Lower leg skin (tissue), 4 donors: ENCODE results near the gene ATP5F1D. TPM values are rescaled to one million over a fixed set of nuclear protein-coding genes. Genes with fewer than 3 reads are reported as not detected.

ENCODE experiments used
- DNase-seq, 2 donors: peaks; one replicate each; pipeline ENCODE4 v3.0.0-alpha.2; 2019; ENCODE audit warnings: low spot score in 2 of 2
- H3K4me3 ChIP-seq: fragments of 200-600 bp; sonication (generic); 2 replicates; pipeline ENCODE4 v1.5.1; 2017; ENCODE audit warnings: mild to moderate bottlenecking, low read depth; ENCODE audit not compliant: poor library complexity, severe bottlenecking
- CTCF ChIP-seq, 3 donors: fragments of 450-650 bp; IDR thresholded peaks; one replicate each; pipeline ENCODE4 v1.5.1; 2016; ENCODE audit warnings: antibody characterized with exemption in 3 of 3, mild to moderate bottlenecking in 3 of 3, moderate library complexity in 2 of 3
- POLR2A ChIP-seq, 2 donors: fragments of 450-650 bp; IDR thresholded peaks; one replicate each; pipeline ENCODE4 v1.6.1; 2016 to 2017; ENCODE audit warnings: antibody characterized with exemption in 2 of 2, mild to moderate bottlenecking in 1 of 2, moderate library complexity in 1 of 2
- WGBS, 2 donors: methylation state at CpG; one replicate each; pipeline ENCODE4 v1.1.5; 2018; 5-methylcytosine and 5-hydroxymethylcytosine counted together
- intact Hi-C: fragments of 100-400 bp; cut with DNase I; formaldehyde crosslinking; loops from one replicate; pipeline ENCODE4 v1.15.0; 2023; ENCODE audit warnings: low total_unique reads
- total RNA-seq, 4 donors: library from RNA; depleted of rRNA; stranded (reverse); fragments of >200 nt; gene quantifications; one replicate each; pipeline ENCODE4 v1.1.0, GENCODE V29; 2016

Gene ATP5F1D
- total RNA-seq, 4 donors from 2014 or later: 121 to 198 (median 146) TPM

- TF ChIP-seq CTCF (IDR thresholded peaks at IDR 0.05) (no peak), POLR2A (IDR thresholded peaks at IDR 0.05) (no peak)
- DNase-seq: peak; percentile 93 to 99
- intact Hi-C loops: loop anchor here (5.0 kb wide), 1 partner anchor 172 kb away; no protein-coding TSS in a partner anchor
- H3K4me3 ChIP-seq: peak within 1 kb of the TSS; percentile 47
- 0% methylated on average over 10 to 22 of the region's 98 CpGs for WGBS, 2 donors
Measured at GRCh38 chr19:1275260-1275975, 33.9 kb downstream of the ATP5F1D start, which contains the start of gene FAM174C. TSS of gene FAM174C (plus strand) at chr19:1275530. CDS start at chr19:1275550, 20 bp downstream.

DNA sequence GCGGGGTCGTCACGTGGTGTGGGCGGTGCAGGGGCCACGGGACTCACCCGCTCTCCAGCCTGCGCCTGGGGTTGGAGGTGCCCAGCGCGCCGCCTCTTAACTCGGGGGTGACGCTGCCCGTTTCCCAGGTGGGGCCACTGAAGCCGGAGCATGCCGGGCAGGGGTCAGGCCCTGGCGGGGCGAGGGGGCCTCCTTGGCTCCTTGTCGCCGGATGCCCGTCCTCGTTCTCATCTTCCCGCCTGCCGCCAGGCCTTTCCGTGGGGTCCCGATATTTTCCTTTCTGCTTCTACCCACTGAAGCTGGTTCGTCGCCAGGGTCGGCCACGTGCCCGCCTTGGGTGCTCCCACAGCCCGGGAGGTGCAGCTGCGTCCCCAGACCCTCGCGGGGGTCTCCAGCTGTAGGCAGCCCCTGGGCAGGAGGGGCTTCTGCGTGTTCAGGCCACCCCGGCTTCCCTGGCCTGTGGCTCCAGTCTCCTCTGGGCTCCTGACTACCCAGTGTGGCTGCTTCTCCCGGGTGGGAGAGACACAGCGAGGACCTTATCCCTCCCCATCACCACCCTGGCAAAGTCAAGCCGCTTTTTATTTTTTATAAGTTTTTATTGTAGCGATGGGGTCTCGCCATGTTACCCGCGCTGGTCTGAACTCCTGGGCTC is 34.6 kb downstream of the ATP5F1D start:
- TF ChIP-seq POLR2A (IDR thresholded peaks at IDR 0.05) (no peak), CTCF (IDR thresholded peaks at IDR 0.05) (no peak)
- peak overlapping the region; percentile 47 for H3K4me3 ChIP-seq
- peak in 1 of 2 donors; percentile 94 for DNase-seq
- WGBS, 2 donors: 7 to 9% methylated on average over 28 to 31 of the region's 43 CpGs
- intact Hi-C loops: loop anchor here (5.0 kb wide), 1 partner anchor 171 kb away; no protein-coding TSS in a partner anchor

DNA sequence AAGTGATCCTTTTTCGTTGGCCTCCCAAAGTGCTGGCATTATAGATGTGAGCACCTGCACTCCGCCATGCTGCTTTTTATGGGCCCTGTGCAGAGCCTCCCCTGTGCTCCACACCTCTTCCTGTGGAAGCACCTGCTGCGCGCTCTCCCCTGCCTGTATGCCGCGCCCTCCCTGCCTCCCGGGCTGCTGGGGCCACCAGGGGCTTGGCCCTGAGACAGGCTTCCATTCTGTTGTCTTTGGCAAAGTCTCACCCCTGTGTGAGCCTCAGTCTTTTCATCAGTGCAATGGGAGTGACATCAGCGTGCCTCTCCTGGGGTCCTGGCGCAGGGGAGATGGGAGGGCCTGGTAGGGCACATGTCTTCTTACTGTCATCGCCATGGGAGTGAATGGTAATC is 35.1 kb downstream of the ATP5F1D start:
- intact Hi-C loops: loop anchor here (5.0 kb wide), 1 partner anchor 171 kb away; no protein-coding TSS in a partner anchor
- no peak overlapping the region for H3K4me3 ChIP-seq
- no peak for TF ChIP-seq POLR2A (IDR thresholded peaks at IDR 0.05)
- TF ChIP-seq CTCF (IDR thresholded peaks at IDR 0.05): no peak
- DNase-seq: no peak
- 55 to 70% methylated on average over 10 of the region's 10 CpGs for WGBS, 2 donors

GRCh38 chr19:1277061-1277460 is 35.5 kb downstream of the ATP5F1D start:
- no peak overlapping the region for H3K4me3 ChIP-seq
- WGBS, 2 donors: 88 to 90% methylated on average over 15 of the region's 15 CpGs
- intact Hi-C loops: loop anchor here (5.0 kb wide), 1 partner anchor 170 kb away; no protein-coding TSS in a partner anchor
- TF ChIP-seq CTCF (IDR thresholded peaks at IDR 0.05) (no peak), POLR2A (IDR thresholded peaks at IDR 0.05) (no peak)
- no peak for DNase-seq

DNA sequence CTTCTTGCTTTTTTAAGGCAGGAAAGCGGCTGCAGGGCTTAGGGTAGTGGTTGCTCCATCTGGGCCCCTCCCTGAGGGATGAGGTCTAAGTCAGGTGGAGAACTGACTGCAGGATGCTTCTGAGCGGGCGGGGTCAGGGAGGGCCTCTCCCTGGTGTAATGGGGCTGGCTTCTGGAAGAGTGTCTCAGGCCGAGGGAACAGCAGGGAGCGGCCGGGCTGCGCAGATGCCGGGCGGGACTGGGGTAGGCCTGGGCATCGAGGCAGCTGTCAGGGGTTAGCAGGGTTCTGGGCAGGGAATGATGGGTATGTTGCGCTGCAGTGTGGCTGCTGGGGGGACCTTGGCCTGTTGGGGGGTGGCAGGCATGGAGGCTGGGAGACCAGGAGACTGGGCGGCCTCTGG is 36.5 kb downstream of the ATP5F1D start:
- H3K4me3 ChIP-seq: no peak overlapping the region
- TF ChIP-seq CTCF (IDR thresholded peaks at IDR 0.05): no peak
- TF ChIP-seq POLR2A (IDR thresholded peaks at IDR 0.05): no peak
- 75 to 81% methylated on average over 12 of the region's 12 CpGs for WGBS, 2 donors
- intact Hi-C loops: loop anchor here (5.0 kb wide), 1 partner anchor 169 kb away; no protein-coding TSS in a partner anchor
- DNase-seq: no peak
